Hypothalamus (tissue), 51 donors: ENCODE data around the gene C5AR1.
"Not testable (repeated sequence)": the region's sequence is repeated elsewhere in the genome, so short reads cannot be mapped to it uniquely, and the experiment has no call there.

ENCODE experiments used
- DNase-seq, 51 donors: peaks; one replicate each; lab custom pipeline; 2025; lab: John Stamatoyannopoulos, UW

Gene C5AR1

DNA sequence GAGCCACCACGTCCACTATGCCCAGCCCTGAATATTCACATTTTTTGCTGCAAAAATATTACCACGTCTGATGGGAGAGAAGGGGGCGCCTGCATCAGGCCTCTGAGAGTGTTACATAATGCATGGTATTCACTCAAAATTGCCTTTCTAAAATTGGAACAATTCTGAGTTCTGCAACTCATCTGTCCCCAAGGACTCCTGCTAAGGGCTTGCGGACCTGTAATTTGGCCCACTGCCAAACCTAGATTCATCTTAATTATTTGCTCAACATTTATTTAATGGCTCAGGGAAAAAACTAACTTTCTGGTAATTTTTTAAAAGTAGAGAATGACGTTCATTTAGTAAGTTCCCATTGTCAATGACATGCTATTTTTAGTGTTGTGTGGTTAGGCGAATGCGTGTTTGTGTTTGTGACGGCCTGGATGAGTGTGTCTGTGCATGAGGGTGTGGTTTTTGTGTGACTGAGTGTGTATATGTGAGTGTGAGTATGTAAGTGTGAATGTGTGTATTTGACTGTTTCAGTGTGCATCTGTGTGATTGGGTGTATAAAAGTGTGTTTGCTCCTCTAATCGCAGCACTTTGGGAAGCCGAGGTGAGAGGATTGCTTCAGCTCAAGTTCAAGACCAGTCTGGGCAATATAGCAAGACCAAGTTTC is 26.1 kb upstream of the C5AR1 start:
- DNase-seq = no peak

- DNase-seq = peak in 8 of 51 donors; percentile 11 to 74 (median 34)
Measured at GRCh38 chr19:47284324-47284899, 25.2 kb upstream of the C5AR1 start.

DNA sequence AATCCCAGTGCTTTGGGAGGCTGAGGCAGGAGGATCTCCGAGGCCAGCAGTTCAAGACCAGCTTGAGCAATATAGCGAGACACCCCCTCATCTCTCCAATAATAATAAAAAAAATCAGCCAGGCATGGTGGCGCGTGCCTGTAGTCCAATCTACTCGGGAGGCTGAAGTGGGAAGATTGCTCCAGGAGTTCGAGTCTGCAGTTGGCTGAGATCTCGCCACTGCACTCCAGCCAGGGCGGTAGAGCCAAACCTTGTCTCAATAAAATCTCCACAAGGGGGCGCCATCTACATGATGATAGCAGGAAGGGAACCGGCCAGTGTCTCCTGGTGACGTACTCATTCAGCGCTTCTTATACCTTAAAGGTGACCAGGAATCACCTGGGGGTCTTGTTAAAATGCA is 13.6 kb upstream of the C5AR1 start:
- DNase-seq = peak in 30 of 51 donors; percentile 14 to 73 (median 46)

GRCh38 chr19:47300867-47301266 is 8.8 kb upstream of the C5AR1 start:
- not testable (repeated sequence) for DNase-seq

DNA sequence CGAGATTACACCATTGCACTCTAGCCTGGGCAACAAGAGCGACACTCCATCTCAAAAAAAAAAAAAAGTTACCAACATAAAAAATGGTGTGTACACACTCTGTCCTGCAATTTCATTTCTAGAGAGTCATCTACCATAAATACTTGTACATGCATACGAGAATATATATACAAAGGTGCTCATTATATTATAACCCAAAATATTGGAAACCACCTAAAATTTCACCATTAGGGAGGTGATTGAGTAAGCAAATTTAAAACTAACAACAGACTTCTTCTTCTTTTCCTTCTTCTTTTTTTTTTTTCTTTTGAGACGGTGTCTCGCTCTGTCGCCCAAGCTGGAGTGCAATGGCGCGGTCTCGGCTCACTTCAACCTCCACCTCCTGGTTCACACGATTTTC is 7.4 kb upstream of the C5AR1 start:
- no peak for DNase-seq

DNA sequence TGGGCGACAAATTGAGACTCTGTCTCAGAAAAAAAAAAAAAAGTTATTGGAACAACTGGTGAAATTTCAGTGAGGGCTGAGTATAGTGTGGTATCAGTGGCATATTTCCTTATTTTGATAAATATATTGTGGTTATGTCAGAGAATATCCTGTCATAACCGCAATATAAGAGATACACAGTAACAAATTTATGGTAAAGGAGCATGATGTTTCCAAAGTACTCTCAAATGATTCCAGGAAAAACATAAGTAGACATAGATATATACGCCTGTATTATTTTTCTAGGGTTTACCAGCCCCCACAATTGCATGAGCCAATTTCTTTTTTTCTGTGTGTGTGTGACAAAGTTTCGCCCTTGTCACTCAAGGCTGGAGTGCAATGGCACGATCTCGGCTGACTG is 5.7 kb upstream of the C5AR1 start:
- no peak for DNase-seq

GRCh38 chr19:47305309-47305751 is 4.3 kb upstream of the C5AR1 start:
- DNase-seq = peak in 17 of 51 donors; percentile 7 to 61 (median 14)

- no peak for DNase-seq
Measured at GRCh38 chr19:47306303-47306702, 3.4 kb upstream of the C5AR1 start.

DNA sequence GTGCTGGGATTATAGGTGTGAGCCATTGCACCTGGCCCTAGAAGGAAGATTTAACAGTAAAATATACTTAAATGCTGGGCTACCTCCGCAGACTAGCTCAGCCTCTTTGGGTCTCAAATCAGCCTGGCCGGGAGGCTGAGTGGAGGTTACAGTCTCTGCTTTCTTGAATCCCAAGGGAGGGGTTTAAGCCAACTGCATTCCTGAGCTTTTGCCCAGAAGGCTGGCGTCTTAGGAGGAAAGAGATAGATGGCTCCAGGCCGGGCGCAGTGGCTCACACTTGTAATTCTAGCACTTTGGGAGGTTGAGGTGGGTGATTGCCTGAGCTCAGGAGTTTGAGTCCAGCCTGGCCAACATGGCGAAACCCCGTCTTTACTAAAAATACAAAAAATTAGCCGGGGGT is 623 bp upstream of the C5AR1 start:
- no peak for DNase-seq

GRCh38 chr19:47310323-47310722 is 662 bp downstream of the C5AR1 start:
- DNase-seq = no peak

DNA sequence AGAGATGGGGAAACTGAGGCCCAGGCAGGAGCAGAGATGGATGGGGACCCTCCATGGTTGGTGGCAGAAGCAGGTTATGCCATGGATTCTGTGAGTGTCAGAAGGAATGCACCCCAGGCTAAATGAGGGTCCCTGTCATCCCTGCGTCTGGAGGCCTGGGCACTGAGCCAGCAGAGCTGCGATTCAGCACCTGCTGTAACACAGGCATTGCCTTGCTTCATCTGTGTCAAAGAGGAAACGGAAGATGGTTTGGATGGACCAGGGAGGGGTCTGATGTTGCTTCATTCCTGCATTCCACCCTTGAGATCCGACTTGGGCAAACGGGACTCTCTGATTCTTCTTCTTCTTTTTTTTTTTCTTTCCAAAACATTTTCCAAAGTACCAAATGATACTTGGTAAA is 1.2 kb downstream of the C5AR1 start:
- DNase-seq = peak in 2 of 51 donors; percentile 8 to 12

DNA sequence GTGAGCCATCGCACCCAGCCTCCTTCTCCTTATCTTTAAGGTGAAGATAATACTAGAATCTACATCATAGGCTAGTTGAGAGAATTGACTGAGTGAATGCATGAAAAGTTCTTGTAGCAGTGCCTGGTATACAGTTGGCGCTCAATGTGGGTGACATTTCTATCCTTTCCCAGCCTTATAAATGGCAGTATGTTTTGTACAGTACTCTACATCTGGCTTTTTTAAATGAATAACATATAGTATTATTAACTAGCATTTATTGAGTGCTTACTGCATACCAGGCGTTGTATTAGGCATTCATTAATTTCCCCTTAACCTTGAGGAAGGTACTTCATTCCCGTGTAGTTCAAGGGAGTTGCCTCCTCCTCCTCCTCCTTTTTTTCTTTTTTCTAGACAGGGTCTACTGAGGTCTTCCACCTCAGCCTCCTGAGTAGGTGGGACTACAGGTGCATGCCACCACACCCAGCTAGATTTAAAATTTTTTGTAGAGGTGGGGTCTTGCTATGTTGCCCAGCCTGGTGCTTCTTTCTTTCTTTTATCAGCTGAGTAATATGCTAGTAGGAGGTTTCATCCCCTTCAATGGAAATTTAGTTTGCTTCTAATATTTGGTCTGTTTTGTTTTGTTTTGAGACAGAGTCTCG is 2.8 kb downstream of the C5AR1 start:
- no peak for DNase-seq

- no peak for DNase-seq
Measured at GRCh38 chr19:47313754-47314295, 4.2 kb downstream of the C5AR1 start.

- DNase-seq = peak in 21 of 51 donors; percentile 8 to 64 (median 26)
Measured at GRCh38 chr19:47315125-47315821, 5.6 kb downstream of the C5AR1 start.

GRCh38 chr19:47316513-47316912 is 6.9 kb downstream of the C5AR1 start:
- DNase-seq = no peak

- no peak for DNase-seq
Measured at GRCh38 chr19:47319923-47320871, 10.5 kb downstream of the C5AR1 start.

GRCh38 chr19:47321630-47322029 is 12.0 kb downstream of the C5AR1 start:
- no peak for DNase-seq

DNA sequence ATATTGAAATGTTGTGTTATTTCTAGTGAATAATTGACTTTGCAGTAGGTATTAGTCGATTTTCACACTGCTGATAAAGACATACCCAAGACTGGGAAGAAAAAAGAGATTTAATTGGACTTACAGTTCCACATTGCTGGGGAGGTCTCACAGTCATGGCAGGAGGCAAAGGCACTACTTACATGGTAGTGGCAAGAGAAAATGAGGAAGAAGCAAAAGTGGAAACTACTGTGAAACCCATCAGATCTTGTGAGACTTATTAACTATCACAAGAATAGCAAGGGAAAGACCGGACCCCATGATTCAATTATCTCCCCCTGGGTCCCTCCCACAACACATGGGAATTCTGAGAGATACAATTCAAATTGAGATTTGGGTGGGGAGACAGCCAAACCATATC is 12.4 kb downstream of the C5AR1 start:
- no peak for DNase-seq

DNA sequence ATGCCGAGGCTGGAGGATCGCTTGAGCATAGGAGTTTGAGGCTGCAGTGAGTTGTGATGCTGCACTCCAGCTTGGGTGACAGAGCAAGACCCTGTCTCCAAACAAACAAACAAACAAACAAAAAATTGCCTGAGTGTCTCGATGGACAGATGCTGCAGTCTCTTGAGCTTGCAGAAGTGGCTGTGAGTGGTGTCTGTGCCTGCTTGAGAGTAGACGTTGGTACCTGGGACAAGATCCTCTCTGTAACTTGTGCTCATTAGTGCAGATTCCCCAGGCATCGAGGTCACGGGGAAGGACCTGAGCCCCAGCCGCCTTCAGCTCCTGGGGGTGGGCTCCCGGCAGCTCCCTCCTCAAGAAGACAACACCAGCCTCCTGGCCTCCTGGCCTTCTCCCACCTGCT is 13.7 kb downstream of the C5AR1 start:
- no peak for DNase-seq

GRCh38 chr19:47323872-47324271 is 14.2 kb downstream of the C5AR1 start:
- no peak for DNase-seq
